ENCODE results near the gene ARHGEF28.

Gene ARHGEF28

GRCh38 chr5:73791389-73791788, 165.4 kb downstream of the ARHGEF28 start:
- Histone ChIP-seq H3K36me3 (replicated peaks) (no peaks in the 10 kb centered on the region), H3K27me3 (replicated peaks) (no peaks in the 10 kb centered on the region), H3K4me3 (ENCODE audit: low read depth, low read length) (no peak overlapping the region), H3K27ac (no peak overlapping the region)
- TF ChIP-seq CTCF (IDR thresholded peaks at IDR 0.05; ENCODE audit: low read depth, low read length, missing control alignments): no peak
- no peak for DNase-seq
- in situ Hi-C loops (cut with HindIII; ENCODE audit: low pct_ligation_motif_present, low sequenced_read_pairs): loop anchor here (25.0 kb wide), 1 partner anchor 204 kb away; no protein-coding TSS in a partner anchor

GRCh38 chr5:73792687-73793320, 166.8 kb downstream of the ARHGEF28 start:
- peak; percentile 96 for TF ChIP-seq CTCF (IDR thresholded peaks at IDR 0.05; ENCODE audit: low read depth, low read length, missing control alignments)
- in situ Hi-C loops (cut with HindIII; ENCODE audit: low pct_ligation_motif_present, low sequenced_read_pairs): loop anchor here (25.0 kb wide), 1 partner anchor 206 kb away; no protein-coding TSS in a partner anchor
- H3K4me3 ChIP-seq (ENCODE audit: low read depth, low read length): no peak overlapping the region
- no peaks in the 10 kb centered on the region for H3K27me3 ChIP-seq (replicated peaks)
- no peak overlapping the region for H3K27ac ChIP-seq
- peak; percentile 80 for DNase-seq
- H3K36me3 ChIP-seq (replicated peaks): no peaks in the 10 kb centered on the region

- no peaks in the 10 kb centered on the region for H3K27me3 ChIP-seq (replicated peaks)
- peak; percentile 47 for DNase-seq
- H3K4me3 ChIP-seq (ENCODE audit: low read depth, low read length): no peak overlapping the region
- peak overlapping the region; percentile 27 for H3K27ac ChIP-seq
- H3K36me3 ChIP-seq (replicated peaks): no peaks in the 10 kb centered on the region
- TF ChIP-seq CTCF (IDR thresholded peaks at IDR 0.05; ENCODE audit: low read depth, low read length, missing control alignments): no peak
- in situ Hi-C loops (cut with HindIII; ENCODE audit: low pct_ligation_motif_present, low sequenced_read_pairs): loop anchor here (25.0 kb wide), 1 partner anchor 207 kb away; no protein-coding TSS in a partner anchor
These were observed 167.9 kb downstream of the ARHGEF28 start for GRCh38 chr5:73793911-73794310.

- in situ Hi-C loops (cut with HindIII; ENCODE audit: low pct_ligation_motif_present, low sequenced_read_pairs): loop anchor here (25.0 kb wide), 1 partner anchor 209 kb away; no protein-coding TSS in a partner anchor
- Histone ChIP-seq H3K4me3 (ENCODE audit: low read depth, low read length) (no peak overlapping the region), H3K27ac (peak overlapping the region; percentile 93), H3K27me3 (replicated peaks) (no peaks in the 10 kb centered on the region), H3K36me3 (replicated peaks) (no peaks in the 10 kb centered on the region)
- peak; percentile 96 for DNase-seq
- TF ChIP-seq CTCF (IDR thresholded peaks at IDR 0.05; ENCODE audit: low read depth, low read length, missing control alignments): no peak
These were observed 170.5 kb downstream of the ARHGEF28 start for GRCh38 chr5:73796164-73797131.

- H3K27ac ChIP-seq: peak overlapping the region; percentile 93
- no peaks in the 10 kb centered on the region for H3K36me3 ChIP-seq (replicated peaks)
- no peaks in the 10 kb centered on the region for H3K27me3 ChIP-seq (replicated peaks)
- DNase-seq: peak; percentile 30
- no peak overlapping the region for H3K4me3 ChIP-seq (ENCODE audit: low read depth, low read length)
- TF ChIP-seq CTCF (IDR thresholded peaks at IDR 0.05; ENCODE audit: low read depth, low read length, missing control alignments): no peak
- in situ Hi-C loops (cut with HindIII; ENCODE audit: low pct_ligation_motif_present, low sequenced_read_pairs): loop anchor here (25.0 kb wide), 1 partner anchor 210 kb away; no protein-coding TSS in a partner anchor
These were observed 171.1 kb downstream of the ARHGEF28 start for GRCh38 chr5:73797132-73797510.

All from brain microvascular endothelial cell (primary cell).